GM12878 (cell line): ENCODE data around the gene CDCA3. TPM values are rescaled to one million over a fixed set of nuclear protein-coding genes. Genes with fewer than 3 reads are reported as not detected.

Experiments used
- ATAC-seq: fragments of 200-7000 bp; cut with Tn5 transposase; 3 replicates; pipeline ENCODE4 v1.9.1; 2020; ENCODE audit warnings: mild to moderate bottlenecking, moderate library complexity
- BruUV-seq: library from RNA; stranded (reverse); fragments of 400-500 nt; replicated peaks from 2 replicates; lab custom pipeline; 2021; lab: Mats Ljungman, UMichigan
- CTCF ChIA-PET: fragments of 300-600 bp; sonication (Branson Sonifier 250); formaldehyde crosslinking; extraction: SDS; loops from one replicate; lab custom pipeline; 2021; ENCODE audit warnings: inconsistent platforms; lab: Yijun Ruan, JAX
- POLR2A ChIA-PET: fragments of 350-600 bp; formaldehyde crosslinking; extraction: SDS; loops from one replicate; lab custom pipeline; 2021; ENCODE audit warnings: inconsistent platforms; lab: Charles Lee
- RAD21 ChIA-PET: fragments of 300-600 bp; sonication (Branson Sonifier 250); formaldehyde crosslinking; loops from one replicate; lab custom pipeline; 2023; ENCODE audit warnings: antibody characterized with exemption; ENCODE audit not compliant: unreplicated experiment; lab: Charles Lee
- SMC1A ChIA-PET: fragments of 300-600 bp; sonication (Branson Sonifier 250); formaldehyde crosslinking; loops from one replicate; lab custom pipeline; 2023; ENCODE audit not compliant: unreplicated experiment, uncharacterized antibody; lab: Charles Lee
- DNase-seq: peaks from one replicate; pipeline ENCODE4 v3.0.0-alpha.2; 2011; ENCODE audit warnings: low read depth, low spot score
- FAIRE-seq: peaks from 3 replicates; lab custom pipeline; 2011; peaks lifted over from hg19 to GRCh38; lab: Jason Lieb, UNC
- H2AFZ ChIP-seq: 2 replicates; pipeline ENCODE4 v1.6.0; 2011; ENCODE audit warnings: low read depth, low read length, control low read depth; ENCODE audit not compliant: control insufficient read depth
- H3K27ac ChIP-seq: 2 replicates; pipeline ENCODE4 v1.5.1; 2011; ENCODE audit warnings: control low read depth; ENCODE audit not compliant: control insufficient read depth, insufficient read depth
- H3K27me3 ChIP-seq, 2 experiments: replicated peaks in 1 of 2; 2 replicates each; pipeline versions ENCODE4 v1.6.0 to v1.6.1; 2011; ENCODE audit warnings: low read length in 1 of 2; ENCODE audit not compliant: control insufficient read depth in 2 of 2, insufficient read depth in 2 of 2
- H3K36me3 ChIP-seq, 2 experiments: 2 replicates each; pipeline ENCODE4 v1.5.1; 2011; ENCODE audit warnings: low read length in 1 of 2; ENCODE audit not compliant: control insufficient read depth in 2 of 2, insufficient read depth in 2 of 2
- H3K4me1 ChIP-seq: 2 replicates; pipeline ENCODE4 v1.6.1; 2011; ENCODE audit warnings: mild to moderate bottlenecking, low read length, moderate library complexity, mixed read lengths; ENCODE audit not compliant: control insufficient read depth, insufficient read depth
- H3K4me2 ChIP-seq: 2 replicates; pipeline ENCODE4 v1.6.0; 2011; ENCODE audit warnings: control low read depth; ENCODE audit not compliant: control insufficient read depth, insufficient read depth
- H3K4me3 ChIP-seq: fragments of 200-600 bp; sonication (generic); 2 replicates; pipeline ENCODE4 v1.5.1; 2016
- H3K79me2 ChIP-seq: 2 replicates; pipeline ENCODE4 v1.6.0; 2011; ENCODE audit warnings: low read length; ENCODE audit not compliant: control insufficient read depth, insufficient read depth
- H3K9ac ChIP-seq: 2 replicates; pipeline ENCODE4 v1.8.0; 2011; ENCODE audit warnings: low read length, control low read depth, mixed read lengths; ENCODE audit not compliant: control insufficient read depth, insufficient read depth
- H3K9me3 ChIP-seq: replicated peaks from 3 replicates; pipeline ENCODE4 v1.5.1; 2011; ENCODE audit warnings: mild to moderate bottlenecking, low read length; ENCODE audit not compliant: control insufficient read depth, insufficient read depth
- H4K20me1 ChIP-seq: 2 replicates; pipeline ENCODE4 v1.6.0; 2011; ENCODE audit not compliant: control insufficient read depth, insufficient read depth
- CREM ChIP-seq: IDR thresholded peaks from 2 replicates; pipeline ENCODE4 v1.6.1; 2014; ENCODE audit warnings: antibody characterized with exemption, low read depth
- JUNB ChIP-seq: IDR thresholded peaks from 2 replicates; pipeline ENCODE4 v1.6.1; 2016; ENCODE audit warnings: antibody characterized with exemption, mild to moderate bottlenecking
- KAT2A ChIP-seq: conservative IDR thresholded peaks from 2 replicates; pipeline ENCODE4 v1.6.1; 2011; ENCODE audit warnings: low read depth, low read length; ENCODE audit not compliant: control insufficient read depth
- MYB ChIP-seq: fragments of 150-350 bp; IDR thresholded peaks from 2 replicates; pipeline ENCODE4 v1.6.1; 2014; ENCODE audit warnings: mild to moderate bottlenecking, low read depth, low read length, borderline replicate concordance
- RB1 ChIP-seq: fragments of 450-650 bp; formaldehyde crosslinking; IDR thresholded peaks from 2 replicates; pipeline ENCODE4 v1.6.1; 2017; ENCODE audit warnings: mild to moderate bottlenecking, borderline replicate concordance
- SMARCA5 ChIP-seq: fragments of 450-650 bp; IDR thresholded peaks from 2 replicates; pipeline ENCODE4 v1.6.1; 2017; ENCODE audit warnings: mild to moderate bottlenecking
- TARDBP ChIP-seq: IDR thresholded peaks from 2 replicates; pipeline ENCODE4 v1.6.1; 2016; ENCODE audit warnings: borderline replicate concordance
- WGBS: methylation state at CpG from one replicate; pipeline ENCODE4 v1.1.6; 2016; ENCODE audit warnings: low lambda C conversion rate; ENCODE audit not compliant: insufficient replicate concordance, insufficient coverage; ENCODE audit errors: missing lambda C conversion rate; 5-methylcytosine and 5-hydroxymethylcytosine counted together
- in situ Hi-C: fragments of 300-500 bp; cut with MboI; formaldehyde crosslinking; loops from 9 replicates; pipeline ENCODE4 v1.14.3; 2018; ENCODE audit warnings: mixed read lengths
- intact Hi-C: fragments of 100-400 bp; cut with micrococcal nuclease; formaldehyde crosslinking; loops from one replicate; pipeline ENCODE4 v1.14.2; 2022; ENCODE audit not compliant: unreplicated experiment
- polyA plus RNA-seq, 11 experiments: library from polyadenylated mRNA; depleted of rRNA in 4 of 11; unstranded in 6 of 11; stranded (reverse) in 5 of 11; fragments of >200 nt; fragmentation: Nextera tagmentation in 4 of 11; fragmentation: Illumina TruSeq in 1 of 11; extraction: Ambion mirVana in 4 of 11; extraction: Trizol in 1 of 11; gene quantifications; 1 replicate in 1 of 11; 2 replicates in 10 of 11; pipeline versions ENCODE4 v1.2.1 to v1.2.3, GENCODE V29; 2011 to 2016; ENCODE audit warnings: inconsistent platforms in 2 of 11, missing spikeins in 2 of 11, low read depth in 1 of 11
- total RNA-seq, 4 experiments: library from RNA; depleted of rRNA in 3 of 4; stranded (reverse); fragments of >200 nt in 3 of 4; fragmentation: Illumina TruSeq in 1 of 4; extraction: Trizol in 1 of 4; gene quantifications; 2 replicates each; pipeline versions ENCODE4 v1.2.1 to v1.2.3, GENCODE V29; 2013 to 2021
- TF ChIP-seq, protein P1 (sequence below): IDR thresholded peaks from 2 replicates; pipeline ENCODE4 v1.6.1; 2011; ENCODE audit warnings: mild to moderate bottlenecking, low read depth, low read length, moderate library complexity; ENCODE audit not compliant: insufficient replicate concordance
- TF ChIP-seq, protein P2 (sequence below): fragments of 450-650 bp; IDR thresholded peaks from 2 replicates; pipeline ENCODE4 v1.6.1; 2016; ENCODE audit warnings: mild to moderate bottlenecking
- TF ChIP-seq, protein P3 (sequence below): IDR thresholded peaks from 2 replicates; pipeline ENCODE4 v1.6.1; 2012; ENCODE audit warnings: low read length, inconsistent platforms

Gene CDCA3
- total and polyA plus RNA-seq, 10 of the 15 experiments (the other 5 are each of a cell fraction or from before 2014, with no cell fraction given) = 34.5 to 148 (median 97.4) TPM

DNA sequence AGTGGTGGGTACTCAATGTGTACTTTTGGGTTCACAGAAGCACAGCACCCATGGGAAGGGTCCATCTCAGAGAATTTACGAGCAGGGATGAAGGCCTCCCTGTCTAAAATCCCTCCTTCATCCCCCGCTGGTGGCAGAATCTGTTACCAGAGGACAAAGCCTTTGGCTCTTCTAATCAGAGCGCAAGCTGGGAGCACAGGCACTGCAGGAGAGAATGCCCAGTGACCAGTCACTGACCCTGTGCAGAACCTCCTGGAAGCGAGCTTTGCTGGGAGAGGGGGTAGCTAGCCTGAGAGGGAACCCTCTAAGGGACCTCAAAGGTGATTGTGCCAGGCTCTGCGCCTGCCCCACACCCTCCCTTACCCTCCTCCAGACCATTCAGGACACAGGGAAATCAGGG is 30.9 kb downstream of the CDCA3 start:
- no TSS peak for BruUV-seq
- ATAC-seq (no peak), DNase-seq (no peak)
- H4K20me1 ChIP-seq = no peaks in the 10 kb centered on the region
- H3K4me3 ChIP-seq = no peak overlapping the region
- ChIA-PET CTCF (interaction anchor here (0.9 to 1.3 kb wide), 3 partner anchors 10 to 97 kb away, joined by 3 to 4 read pairs (median 3); partner anchors contain the start of gene COPS7A), RAD21 (interaction anchor here (1.4 kb wide), 1 partner anchor 10 kb away, joined by 5 read pairs; no protein-coding TSS in a partner anchor)
- in situ Hi-C loops (no loop called here), intact Hi-C loops (no loop called here)
- H3K27ac ChIP-seq = no peak overlapping the region
- WGBS = 22% methylated on average over 5 of the region's 5 CpGs
- H3K9me3 ChIP-seq = no peaks in the 10 kb centered on the region
- H3K9ac ChIP-seq = no peak overlapping the region
- H3K27me3 ChIP-seq = peaks cover 5 to 22% of the 10 kb centered on the region in 2 experiments
- H2AFZ ChIP-seq = no peak overlapping the region
- H3K4me2 ChIP-seq = no peak overlapping the region
- no peak for TF ChIP-seq MYB
- TF ChIP-seq, protein P1, sequence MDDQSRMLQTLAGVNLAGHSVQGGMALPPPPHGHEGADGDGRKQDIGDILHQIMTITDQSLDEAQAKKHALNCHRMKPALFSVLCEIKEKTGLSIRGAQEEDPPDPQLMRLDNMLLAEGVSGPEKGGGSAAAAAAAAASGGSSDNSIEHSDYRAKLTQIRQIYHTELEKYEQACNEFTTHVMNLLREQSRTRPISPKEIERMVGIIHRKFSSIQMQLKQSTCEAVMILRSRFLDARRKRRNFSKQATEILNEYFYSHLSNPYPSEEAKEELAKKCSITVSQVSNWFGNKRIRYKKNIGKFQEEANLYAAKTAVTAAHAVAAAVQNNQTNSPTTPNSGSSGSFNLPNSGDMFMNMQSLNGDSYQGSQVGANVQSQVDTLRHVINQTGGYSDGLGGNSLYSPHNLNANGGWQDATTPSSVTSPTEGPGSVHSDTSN = no peak
- TF ChIP-seq, protein P2, sequence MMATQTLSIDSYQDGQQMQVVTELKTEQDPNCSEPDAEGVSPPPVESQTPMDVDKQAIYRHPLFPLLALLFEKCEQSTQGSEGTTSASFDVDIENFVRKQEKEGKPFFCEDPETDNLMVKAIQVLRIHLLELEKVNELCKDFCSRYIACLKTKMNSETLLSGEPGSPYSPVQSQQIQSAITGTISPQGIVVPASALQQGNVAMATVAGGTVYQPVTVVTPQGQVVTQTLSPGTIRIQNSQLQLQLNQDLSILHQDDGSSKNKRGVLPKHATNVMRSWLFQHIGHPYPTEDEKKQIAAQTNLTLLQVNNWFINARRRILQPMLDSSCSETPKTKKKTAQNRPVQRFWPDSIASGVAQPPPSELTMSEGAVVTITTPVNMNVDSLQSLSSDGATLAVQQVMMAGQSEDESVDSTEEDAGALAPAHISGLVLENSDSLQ = no peak
- no peak for TF ChIP-seq RB1
- no peak for TF ChIP-seq KAT2A
- TF ChIP-seq, protein P3, sequence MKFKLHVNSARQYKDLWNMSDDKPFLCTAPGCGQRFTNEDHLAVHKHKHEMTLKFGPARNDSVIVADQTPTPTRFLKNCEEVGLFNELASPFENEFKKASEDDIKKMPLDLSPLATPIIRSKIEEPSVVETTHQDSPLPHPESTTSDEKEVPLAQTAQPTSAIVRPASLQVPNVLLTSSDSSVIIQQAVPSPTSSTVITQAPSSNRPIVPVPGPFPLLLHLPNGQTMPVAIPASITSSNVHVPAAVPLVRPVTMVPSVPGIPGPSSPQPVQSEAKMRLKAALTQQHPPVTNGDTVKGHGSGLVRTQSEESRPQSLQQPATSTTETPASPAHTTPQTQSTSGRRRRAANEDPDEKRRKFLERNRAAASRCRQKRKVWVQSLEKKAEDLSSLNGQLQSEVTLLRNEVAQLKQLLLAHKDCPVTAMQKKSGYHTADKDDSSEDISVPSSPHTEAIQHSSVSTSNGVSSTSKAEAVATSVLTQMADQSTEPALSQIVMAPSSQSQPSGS = no peak
- no peak for TF ChIP-seq CREM
- TF ChIP-seq SMARCA5 = no peak
- TF ChIP-seq JUNB = no peak
- TF ChIP-seq TARDBP = no peak
- TF ChIP-seq, all 136 proteins: peak for 0
- FAIRE-seq = no peak
- no peaks in the 10 kb centered on the region for H3K79me2 ChIP-seq
- ChIA-PET SMC1A (interaction anchor here (1.5 to 2.0 kb wide), 2 partner anchors 8 to 40 kb away, joined by 6 read pairs; no protein-coding TSS in a partner anchor), POLR2A (interaction anchor here (0.9 kb wide), 1 partner anchor 12 kb away, joined by 3 read pairs; no protein-coding TSS in a partner anchor)
- no peaks in the 10 kb centered on the region for H3K36me3 ChIP-seq
- no peaks in the 10 kb centered on the region; the same call in 1 of the 2 replicates for H3K4me1 ChIP-seq
